DMS53 treated with DMSO at 0.1 percent for 48 hours (cell line): Measurements from ENCODE around the gene AGBL4.

Source experiments
- DNase-seq: peaks from one replicate; lab custom pipeline; 2025; ENCODE audit not compliant: unreplicated experiment; lab: John Stamatoyannopoulos, UW

The AGBL4 gene

GRCh38 chr1:49723662-49724061, 300.1 kb downstream of the AGBL4 start:
- DNase-seq: no peak

DNA sequence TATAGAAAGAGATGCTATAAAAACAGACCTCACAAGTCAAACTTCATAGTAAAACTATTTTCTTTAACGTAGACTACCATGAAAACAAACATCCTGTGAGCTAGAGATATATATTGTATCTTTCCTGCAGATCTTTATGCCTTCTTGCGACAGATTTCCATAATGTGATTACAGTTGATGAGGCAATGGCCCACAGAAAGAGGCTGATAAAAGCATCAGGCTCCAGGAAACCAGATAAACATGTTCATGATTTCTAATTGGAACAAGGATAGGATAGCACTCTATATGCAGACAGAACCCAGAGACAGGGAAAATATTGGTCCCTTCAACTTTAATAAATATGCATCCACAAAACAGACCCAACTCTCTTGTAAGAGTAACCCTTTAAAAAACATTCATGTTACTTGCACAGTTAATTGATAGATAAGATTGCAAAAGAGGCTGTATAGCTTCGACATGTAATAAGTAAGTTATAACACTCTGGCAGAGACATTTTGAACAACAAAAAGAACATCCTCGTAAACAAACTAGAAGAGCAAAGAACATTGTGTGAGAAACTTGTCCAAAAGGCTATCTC, 329.4 kb downstream of the AGBL4 start:
- DNase-seq: no peak

GRCh38 chr1:49686107-49686506, 337.6 kb downstream of the AGBL4 start:
- DNase-seq: no peak

GRCh38 chr1:49677706-49678105, 346.0 kb downstream of the AGBL4 start:
- DNase-seq: no peak

- no peak for DNase-seq
Observed at GRCh38 chr1:49651136-49651535, 372.6 kb downstream of the AGBL4 start.

GRCh38 chr1:49630156-49630555, 393.6 kb downstream of the AGBL4 start:
- DNase-seq: peak; percentile 21

GRCh38 chr1:49627781-49628180, 396.0 kb downstream of the AGBL4 start:
- DNase-seq: no peak

GRCh38 chr1:49626472-49626871, 397.3 kb downstream of the AGBL4 start:
- no peak for DNase-seq

DNA sequence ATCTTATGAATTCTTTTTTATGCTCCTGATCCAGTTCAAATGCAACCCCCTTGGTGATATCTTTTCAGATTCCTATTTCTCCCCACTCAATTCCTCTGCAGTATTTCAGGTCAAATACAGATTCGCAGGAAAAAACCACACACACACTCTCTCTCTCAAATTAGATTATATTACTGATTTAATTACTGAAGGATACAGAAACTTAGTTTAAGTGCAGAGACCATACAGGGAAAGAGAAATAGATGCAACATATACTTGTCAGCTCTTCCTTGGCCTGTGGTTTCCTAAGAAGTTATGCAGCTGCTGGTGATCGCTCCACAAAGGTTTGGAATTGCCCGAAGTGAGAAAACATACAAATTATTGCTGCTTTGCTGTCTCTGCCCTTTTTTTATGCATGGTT, 400.9 kb downstream of the AGBL4 start:
- DNase-seq: no peak

- DNase-seq: no peak
Observed at GRCh38 chr1:49606082-49606481, 417.7 kb downstream of the AGBL4 start.

DNA sequence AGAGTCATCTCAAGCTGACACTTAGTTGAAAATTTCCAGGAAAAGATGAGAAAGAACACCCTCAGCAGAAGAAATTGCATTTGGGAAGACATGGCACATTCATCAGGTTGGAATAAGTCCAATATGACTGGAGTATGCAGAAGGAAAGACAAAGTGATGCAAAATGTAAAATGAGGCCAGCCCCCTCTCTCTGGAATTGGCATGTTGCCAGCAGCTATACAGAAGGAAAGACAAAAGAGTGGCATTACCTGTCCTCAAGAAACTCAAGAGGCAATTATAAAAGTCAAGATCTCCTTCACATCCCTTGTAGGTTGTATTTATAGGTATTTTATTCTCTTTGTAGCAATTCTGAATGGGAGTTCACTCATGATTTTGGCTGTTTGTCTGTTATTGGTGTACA, 426.3 kb downstream of the AGBL4 start:
- DNase-seq: no peak

- no peak for DNase-seq
Observed at GRCh38 chr1:49576327-49576901, 447.3 kb downstream of the AGBL4 start.

GRCh38 chr1:49556676-49557234, 467.0 kb downstream of the AGBL4 start:
- DNase-seq: no peak

- no peak for DNase-seq
Observed at GRCh38 chr1:49552101-49552500, 471.7 kb downstream of the AGBL4 start.

DNA sequence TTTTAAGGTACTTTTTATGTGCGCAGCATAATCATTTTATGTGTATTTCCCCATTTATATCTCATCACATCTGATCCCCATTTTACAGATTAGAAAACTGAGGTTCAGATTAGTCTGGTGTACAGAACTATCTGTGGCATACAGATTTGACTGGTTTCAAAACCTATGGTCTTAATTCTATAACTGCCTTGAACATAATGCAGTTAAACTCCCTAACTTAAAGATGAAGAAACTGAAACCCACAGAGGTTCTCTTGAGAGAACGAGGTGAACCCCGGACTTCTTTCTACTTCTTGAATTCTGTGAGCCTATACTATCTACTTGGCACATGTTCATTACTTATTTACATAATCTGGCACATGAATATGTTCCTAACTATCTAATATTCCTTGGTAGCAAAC, 479.1 kb downstream of the AGBL4 start:
- no peak for DNase-seq

GRCh38 chr1:49541096-49541752, 482.5 kb downstream of the AGBL4 start:
- no peak for DNase-seq

DNA sequence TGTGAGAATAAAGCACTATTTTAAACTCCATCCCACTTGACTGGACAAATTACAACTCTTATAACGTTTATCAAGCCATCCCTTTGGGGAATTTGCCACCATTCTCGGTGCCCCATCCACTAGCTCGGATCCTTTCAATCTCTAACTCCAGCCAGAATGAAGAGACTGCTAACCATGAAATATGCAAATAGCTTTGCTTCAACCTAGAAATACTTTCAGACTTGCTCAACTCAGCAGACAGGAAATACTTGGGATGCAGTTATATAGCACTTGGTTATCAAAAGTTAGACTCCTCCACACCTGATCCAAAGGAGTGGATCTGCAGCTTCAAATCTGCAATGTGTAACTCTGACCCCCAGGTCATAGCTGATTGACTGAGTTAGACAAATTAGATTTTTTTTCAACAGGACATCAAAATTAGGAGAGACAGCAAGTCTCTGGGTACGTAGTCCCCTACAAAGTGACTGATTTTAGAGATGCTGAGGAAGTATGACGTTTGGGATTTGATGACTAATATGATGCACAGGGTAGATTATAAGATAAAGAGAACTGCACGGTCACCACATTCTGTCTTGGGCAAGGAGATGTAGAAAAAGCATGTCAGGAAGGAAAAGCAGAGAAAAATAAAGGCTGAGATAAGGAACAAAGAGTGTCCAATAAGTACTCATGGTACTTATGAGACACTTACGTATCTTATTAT, 496.0 kb downstream of the AGBL4 start:
- DNase-seq: no peak

DNA sequence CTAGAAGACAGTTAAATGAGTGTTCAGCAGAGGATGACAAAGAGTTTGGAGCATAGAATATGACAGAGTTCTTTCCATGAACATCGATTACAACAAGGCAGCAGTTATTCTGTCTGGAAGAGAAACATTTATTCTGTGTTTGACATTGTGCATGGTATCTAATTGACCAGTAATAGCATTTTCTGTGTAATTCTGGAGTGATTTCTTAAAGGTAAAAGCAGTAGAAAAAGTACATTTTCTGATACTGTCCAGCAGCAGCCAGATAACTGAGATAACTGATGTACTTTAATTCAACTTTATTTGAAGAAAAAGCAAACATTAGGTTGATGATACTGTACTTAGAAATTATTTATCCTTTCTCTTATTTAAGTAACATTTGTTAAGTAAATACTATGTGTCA, 497.1 kb downstream of the AGBL4 start:
- DNase-seq: no peak

GRCh38 chr1:49523764-49524163, 500.0 kb downstream of the AGBL4 start:
- no peak for DNase-seq

GRCh38 chr1:49466961-49467360, 556.8 kb downstream of the AGBL4 start:
- no peak for DNase-seq

GRCh38 chr1:49465486-49466185, 558.1 kb downstream of the AGBL4 start:
- no peak for DNase-seq
